Subcutaneous adipose tissue (tissue), 4 donors: ENCODE results near the gene TXNDC5. TPM values are rescaled to one million over a fixed set of nuclear protein-coding genes. Genes with fewer than 3 reads are reported as not detected.

Source experiments
- CTCF ChIP-seq: fragments of 450-650 bp; IDR thresholded peaks from one replicate; pipeline ENCODE4 v1.5.1; 2016; ENCODE audit warnings: low read depth, mild to moderate bottlenecking, control low read depth, antibody characterized with exemption, moderate library complexity
- total RNA-seq, 4 donors: library from RNA; depleted of rRNA; stranded (reverse); fragments of >200 nt; gene quantifications; one replicate each; pipeline ENCODE4 v1.1.0, GENCODE V29; 2016

The TXNDC5 gene
- 100 to 1,000 TPM; 134 to 170 (median 153) TPM for total RNA-seq

- no peak for TF ChIP-seq CTCF
Measured at GRCh38 chr6:7910654-7911344, at the start of gene TXNDC5. TXNDC5 (minus strand) TSS chr6:7910788; CDS start chr6:7910776, 12 bp downstream.

- TF ChIP-seq CTCF, result no peak
Measured at GRCh38 chr6:7960141-7960540, 49.6 kb upstream of the TXNDC5 start.

GRCh38 chr6:7959453-7959852, 48.9 kb upstream of the TXNDC5 start:
- no peak for TF ChIP-seq CTCF

GRCh38 chr6:7958464-7958863, 47.9 kb upstream of the TXNDC5 start:
- no peak for TF ChIP-seq CTCF

GRCh38 chr6:7956257-7956656, 45.7 kb upstream of the TXNDC5 start:
- no peak for TF ChIP-seq CTCF

GRCh38 chr6:7954477-7955200, 44.1 kb upstream of the TXNDC5 start:
- TF ChIP-seq CTCF, result no peak

- TF ChIP-seq CTCF, result no peak
Measured at GRCh38 chr6:7953753-7954152, 43.2 kb upstream of the TXNDC5 start.
